Smooth muscle cell (in vitro differentiated cells): ENCODE results near the gene USP12. TPM values are rescaled to one million over a fixed set of nuclear protein-coding genes. Genes with fewer than 3 reads are reported as not detected.
"Not testable (repeated sequence)": the region's sequence is repeated elsewhere in the genome, so short reads cannot be mapped to it uniquely, and the experiment has no call there.

Experiments
- DNase-seq: peaks from one replicate; lab custom pipeline; 2025; ENCODE audit not compliant: unreplicated experiment; lab: John Stamatoyannopoulos, UW
- H2AFZ ChIP-seq: fragments of 200-600 bp; sonication (generic); 2 replicates; pipeline ENCODE4 v1.6.0; 2016; ENCODE audit warnings: antibody characterized with exemption, low read depth, mild to moderate bottlenecking
- H3F3A ChIP-seq: fragments of 200-600 bp; sonication (generic); 2 replicates; pipeline ENCODE4 v1.6.0; 2017; ENCODE audit warnings: antibody characterized with exemption, low read depth
- H3K27ac ChIP-seq: fragments of 200-600 bp; sonication (generic); 2 replicates; pipeline ENCODE4 v1.5.1; 2016; ENCODE audit warnings: low read depth, mild to moderate bottlenecking
- H3K27me3 ChIP-seq: fragments of 200-600 bp; sonication (generic); 2 replicates; pipeline ENCODE4 v1.6.1; 2016; ENCODE audit warnings: low read depth, mild to moderate bottlenecking
- H3K36me3 ChIP-seq: fragments of 200-600 bp; sonication (generic); 2 replicates; pipeline ENCODE4 v1.5.1; 2016; ENCODE audit warnings: low read depth
- H3K4me1 ChIP-seq: fragments of 200-600 bp; sonication (generic); 2 replicates; pipeline ENCODE4 v1.5.1; 2016; ENCODE audit warnings: low read depth
- H3K4me2 ChIP-seq: fragments of 200-600 bp; sonication (generic); 2 replicates; pipeline ENCODE4 v1.6.0; 2016; ENCODE audit warnings: mild to moderate bottlenecking
- H3K4me3 ChIP-seq: fragments of 200-600 bp; sonication (generic); 2 replicates; pipeline ENCODE4 v1.5.1; 2016; ENCODE audit warnings: mild to moderate bottlenecking
- H3K79me2 ChIP-seq: fragments of 200-600 bp; sonication (generic); 2 replicates; pipeline ENCODE4 v1.6.0; 2016; ENCODE audit warnings: low read depth, mild to moderate bottlenecking
- H3K9ac ChIP-seq: fragments of 200-600 bp; sonication (generic); 2 replicates; pipeline ENCODE4 v1.6.0; 2016; ENCODE audit warnings: low read depth
- H3K9me3 ChIP-seq: fragments of 200-600 bp; sonication (generic); replicated peaks from 2 replicates; pipeline ENCODE4 v1.5.1; 2016; ENCODE audit warnings: low read depth
- H4K20me1 ChIP-seq: fragments of 200-600 bp; sonication (generic); 2 replicates; pipeline ENCODE4 v1.6.0; 2016; ENCODE audit warnings: low read depth
- WGBS: methylation state at CpG from one replicate; pipeline ENCODE4 v1.1.7; 2016; ENCODE audit warnings: low lambda C conversion rate; 5-methylcytosine and 5-hydroxymethylcytosine counted together
- polyA plus RNA-seq: library from polyadenylated mRNA; unstranded; fragments of >200 nt; fragmentation: Nextera tagmentation; extraction: Ambion mirVana; gene quantifications from 2 replicates; pipeline ENCODE4 v1.2.1, GENCODE V29; 2016
- total RNA-seq: library from RNA; depleted of rRNA; stranded (reverse); fragments of >200 nt; gene quantifications from 2 replicates; pipeline ENCODE4 v1.2.3, GENCODE V29; 2014
- TF ChIP-seq, protein P1 (sequence below): fragments of 200-600 bp; sonication (generic); IDR thresholded peaks from 2 replicates; pipeline ENCODE4 v1.5.1; 2017; ENCODE audit warnings: borderline replicate concordance, mild to moderate bottlenecking, antibody characterized with exemption; ENCODE audit not compliant: insufficient read depth, poor library complexity, severe bottlenecking

USP12 gene
- total and polyA plus RNA-seq, 2 experiments from 2014 or later = 11.3 to 19.9 TPM

DNA sequence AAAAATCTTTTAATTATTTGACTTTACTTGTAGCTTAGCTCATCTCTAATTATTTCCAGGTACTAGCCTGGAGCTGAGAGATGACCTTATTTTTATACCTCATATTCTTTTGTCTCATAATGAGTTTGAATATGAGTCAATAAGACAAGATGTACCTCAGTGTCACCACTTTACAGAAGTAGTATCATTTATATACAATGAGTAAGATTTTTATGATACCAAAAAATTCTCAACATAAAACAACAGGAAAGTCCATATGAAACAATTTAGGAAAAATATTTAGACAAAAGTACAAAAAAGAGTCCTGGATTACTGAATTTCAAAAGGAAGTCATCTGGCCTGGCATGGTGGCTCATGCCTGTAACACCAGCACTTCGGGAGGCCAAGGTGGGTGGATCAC is 21.4 kb upstream of the USP12 start:
- TF ChIP-seq, protein P1, sequence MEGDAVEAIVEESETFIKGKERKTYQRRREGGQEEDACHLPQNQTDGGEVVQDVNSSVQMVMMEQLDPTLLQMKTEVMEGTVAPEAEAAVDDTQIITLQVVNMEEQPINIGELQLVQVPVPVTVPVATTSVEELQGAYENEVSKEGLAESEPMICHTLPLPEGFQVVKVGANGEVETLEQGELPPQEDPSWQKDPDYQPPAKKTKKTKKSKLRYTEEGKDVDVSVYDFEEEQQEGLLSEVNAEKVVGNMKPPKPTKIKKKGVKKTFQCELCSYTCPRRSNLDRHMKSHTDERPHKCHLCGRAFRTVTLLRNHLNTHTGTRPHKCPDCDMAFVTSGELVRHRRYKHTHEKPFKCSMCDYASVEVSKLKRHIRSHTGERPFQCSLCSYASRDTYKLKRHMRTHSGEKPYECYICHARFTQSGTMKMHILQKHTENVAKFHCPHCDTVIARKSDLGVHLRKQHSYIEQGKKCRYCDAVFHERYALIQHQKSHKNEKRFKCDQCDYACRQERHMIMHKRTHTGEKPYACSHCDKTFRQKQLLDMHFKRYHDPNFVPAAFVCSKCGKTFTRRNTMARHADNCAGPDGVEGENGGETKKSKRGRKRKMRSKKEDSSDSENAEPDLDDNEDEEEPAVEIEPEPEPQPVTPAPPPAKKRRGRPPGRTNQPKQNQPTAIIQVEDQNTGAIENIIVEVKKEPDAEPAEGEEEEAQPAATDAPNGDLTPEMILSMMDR = no peak
- no peaks in the 10 kb centered on the region for H3K36me3 ChIP-seq
- no peaks in the 10 kb centered on the region for H3K27me3 ChIP-seq
- DNase-seq = no peak
- H3K27ac ChIP-seq = no peak overlapping the region
- H3K4me2 ChIP-seq = no peak overlapping the region
- H3F3A ChIP-seq = peaks cover 4% of the 10 kb centered on the region
- no peak overlapping the region for H2AFZ ChIP-seq
- H3K79me2 ChIP-seq = no peaks in the 10 kb centered on the region
- WGBS = 86% methylated on average over 1 of the region's 1 CpG
- H3K4me3 ChIP-seq = no peak overlapping the region
- H4K20me1 ChIP-seq = no peaks in the 10 kb centered on the region
- no peaks in the 10 kb centered on the region for H3K9me3 ChIP-seq
- peaks cover 7% of the 10 kb centered on the region for H3K4me1 ChIP-seq
- no peak overlapping the region for H3K9ac ChIP-seq

DNA sequence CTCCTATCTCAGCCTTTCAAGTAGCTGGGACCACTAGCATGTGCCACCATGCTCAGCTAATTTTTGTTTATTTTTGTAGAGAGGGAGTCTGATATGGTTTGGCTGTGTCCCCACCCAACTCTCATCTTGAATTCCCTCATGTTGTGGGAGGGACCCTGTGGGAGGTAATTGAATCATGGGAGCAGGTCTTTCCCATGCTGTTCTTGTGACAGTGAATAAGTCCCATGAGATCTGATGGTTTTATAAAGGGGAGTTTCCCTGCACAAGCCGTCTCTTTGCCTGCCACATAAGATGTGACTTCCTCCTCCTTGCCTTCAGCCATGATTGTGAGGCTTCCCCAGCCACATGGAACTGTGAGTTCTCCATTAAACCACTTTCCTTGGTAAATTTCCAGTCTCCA is 20.8 kb upstream of the USP12 start:
- not testable (repeated sequence) for H3K9ac ChIP-seq, H3F3A ChIP-seq, H3K4me1 ChIP-seq, H2AFZ ChIP-seq, H3K4me2 ChIP-seq, H3K36me3 ChIP-seq, H3K27me3 ChIP-seq, H3K9me3 ChIP-seq, H3K79me2 ChIP-seq, H3K27ac ChIP-seq, H4K20me1 ChIP-seq, DNase-seq, H3K4me3 ChIP-seq
- 86% methylated on average over 1 of the region's 1 CpG for WGBS

- H3K9me3 ChIP-seq = no peaks in the 10 kb centered on the region
- H3K4me2 ChIP-seq = no peak overlapping the region
- H2AFZ ChIP-seq = no peak overlapping the region
- H3F3A ChIP-seq = no peaks in the 10 kb centered on the region
- TF ChIP-seq, protein P1 = no peak
- no peaks in the 10 kb centered on the region for H3K36me3 ChIP-seq
- H3K79me2 ChIP-seq = no peaks in the 10 kb centered on the region
- H3K4me3 ChIP-seq = no peak overlapping the region
- no peaks in the 10 kb centered on the region for H4K20me1 ChIP-seq
- no peaks in the 10 kb centered on the region for H3K4me1 ChIP-seq
- no peak overlapping the region for H3K9ac ChIP-seq
- DNase-seq = no peak
- H3K27me3 ChIP-seq = no peaks in the 10 kb centered on the region
- H3K27ac ChIP-seq = no peak overlapping the region
Observed at GRCh38 chr13:27189192-27189591, 17.6 kb upstream of the USP12 start.

- Histone ChIP-seq H3K36me3 (no peaks in the 10 kb centered on the region), H3K27me3 (no peaks in the 10 kb centered on the region), H3K79me2 (no peaks in the 10 kb centered on the region), H2AFZ (no peak overlapping the region), H3K4me3 (no peak overlapping the region), H4K20me1 (no peaks in the 10 kb centered on the region), H3K9me3 (no peaks in the 10 kb centered on the region), H3K4me1 (no peaks in the 10 kb centered on the region), H3K27ac (no peak overlapping the region), H3K9ac (no peak overlapping the region), H3F3A (no peaks in the 10 kb centered on the region), H3K4me2 (no peak overlapping the region)
- no peak for DNase-seq
- TF ChIP-seq, protein P1 = no peak
- WGBS = 92% methylated on average over 4 of the region's 4 CpGs
Observed at GRCh38 chr13:27188239-27188638, 16.6 kb upstream of the USP12 start.
